Fibroblast of skin of left quadriceps (primary cell): Measurements from ENCODE around the gene HCRTR1.

Experiments used
- DNase-seq, 2 experiments: peaks; one replicate each; pipeline ENCODE4 v3.0.0-alpha.2; 2013; ENCODE audit warnings: low read depth in 2 of 2

Gene HCRTR1

GRCh38 chr1:31650161-31651088 lies 32.9 kb downstream of the HCRTR1 start:
- DNase-seq = no peak

GRCh38 chr1:31651089-31651420 lies 33.6 kb downstream of the HCRTR1 start:
- DNase-seq = no peak

DNA sequence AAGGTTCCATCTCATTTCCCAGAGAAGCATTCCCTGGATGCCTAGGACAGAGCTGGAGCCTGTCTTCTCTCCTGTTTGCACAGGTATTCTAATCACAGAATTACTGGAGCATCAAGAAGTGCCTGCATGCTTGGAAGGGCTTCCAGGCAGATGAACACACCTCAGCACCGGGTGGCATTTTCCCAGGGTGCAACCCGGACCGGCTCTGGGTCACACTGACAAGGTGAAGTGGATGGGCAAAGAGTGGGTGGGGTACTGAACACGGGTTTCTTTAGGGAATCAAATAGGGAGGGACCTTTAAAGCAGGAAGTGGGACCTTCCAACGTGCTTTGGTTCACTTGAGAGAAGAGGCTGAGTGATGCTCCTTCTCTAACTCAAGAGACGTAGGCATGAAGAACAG lies 34.3 kb downstream of the HCRTR1 start:
- no peak for DNase-seq

- DNase-seq = no peak
Measured at GRCh38 chr1:31652891-31653499, 35.5 kb downstream of the HCRTR1 start.

DNA sequence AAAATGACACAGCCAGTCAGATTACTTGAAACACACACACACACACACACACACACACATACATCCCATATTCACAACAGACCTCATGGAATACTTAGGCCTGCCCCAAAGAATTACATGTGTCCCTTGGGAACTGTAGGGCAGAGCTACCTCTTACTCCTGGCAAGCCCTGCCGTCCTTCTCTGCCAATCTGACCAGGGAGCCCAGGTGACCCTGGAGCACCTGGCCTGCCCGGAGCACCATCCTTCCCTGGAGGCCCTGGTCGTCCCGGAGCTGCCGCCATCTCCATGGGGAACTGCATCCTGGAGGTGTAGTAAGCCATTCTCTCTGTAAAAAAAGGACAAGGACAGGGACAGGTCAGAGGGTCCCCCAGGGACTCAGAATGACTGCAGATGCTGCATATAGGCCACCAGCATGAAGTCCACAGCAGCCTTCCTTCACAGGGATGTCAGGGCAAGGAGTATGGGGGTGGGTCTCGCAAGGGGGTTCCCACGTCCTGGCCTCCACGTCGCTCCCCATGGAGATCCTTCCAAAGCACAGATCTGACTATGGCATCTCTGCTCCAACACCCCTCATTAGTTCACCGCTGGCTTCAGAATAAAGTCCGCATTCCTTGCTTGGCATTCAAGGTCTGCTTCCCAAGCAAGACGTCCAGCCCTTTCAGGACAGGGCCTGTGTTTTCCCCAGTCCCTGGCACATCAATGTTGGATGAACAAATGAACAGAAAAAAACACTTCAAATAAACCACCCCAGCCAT lies 36.4 kb downstream of the HCRTR1 start:
- no peak for DNase-seq

- DNase-seq = no peak
Measured at GRCh38 chr1:31654474-31654776, 36.9 kb downstream of the HCRTR1 start.

- DNase-seq = no peak
Measured at GRCh38 chr1:31655104-31655503, 37.6 kb downstream of the HCRTR1 start.

DNA sequence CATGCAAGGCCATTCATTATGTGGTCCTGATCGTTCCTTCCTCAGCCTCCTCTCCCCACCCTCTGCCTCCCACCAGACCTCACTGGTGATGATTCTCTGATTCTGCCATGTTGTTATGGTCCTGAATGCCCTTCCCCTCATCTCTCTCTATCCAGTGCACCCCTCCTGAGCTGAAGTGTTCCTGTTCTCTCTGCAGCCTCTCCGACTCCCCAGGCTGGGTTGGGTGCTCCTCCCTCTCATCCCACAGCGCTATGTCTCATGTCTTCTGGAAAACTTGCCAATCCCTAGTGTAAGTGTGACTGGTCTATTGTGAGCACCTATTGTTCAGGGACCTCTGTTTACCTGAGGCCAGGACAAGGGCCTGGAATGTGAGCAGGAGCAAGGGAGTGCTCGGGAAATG lies 38.3 kb downstream of the HCRTR1 start:
- no peak for DNase-seq

DNA sequence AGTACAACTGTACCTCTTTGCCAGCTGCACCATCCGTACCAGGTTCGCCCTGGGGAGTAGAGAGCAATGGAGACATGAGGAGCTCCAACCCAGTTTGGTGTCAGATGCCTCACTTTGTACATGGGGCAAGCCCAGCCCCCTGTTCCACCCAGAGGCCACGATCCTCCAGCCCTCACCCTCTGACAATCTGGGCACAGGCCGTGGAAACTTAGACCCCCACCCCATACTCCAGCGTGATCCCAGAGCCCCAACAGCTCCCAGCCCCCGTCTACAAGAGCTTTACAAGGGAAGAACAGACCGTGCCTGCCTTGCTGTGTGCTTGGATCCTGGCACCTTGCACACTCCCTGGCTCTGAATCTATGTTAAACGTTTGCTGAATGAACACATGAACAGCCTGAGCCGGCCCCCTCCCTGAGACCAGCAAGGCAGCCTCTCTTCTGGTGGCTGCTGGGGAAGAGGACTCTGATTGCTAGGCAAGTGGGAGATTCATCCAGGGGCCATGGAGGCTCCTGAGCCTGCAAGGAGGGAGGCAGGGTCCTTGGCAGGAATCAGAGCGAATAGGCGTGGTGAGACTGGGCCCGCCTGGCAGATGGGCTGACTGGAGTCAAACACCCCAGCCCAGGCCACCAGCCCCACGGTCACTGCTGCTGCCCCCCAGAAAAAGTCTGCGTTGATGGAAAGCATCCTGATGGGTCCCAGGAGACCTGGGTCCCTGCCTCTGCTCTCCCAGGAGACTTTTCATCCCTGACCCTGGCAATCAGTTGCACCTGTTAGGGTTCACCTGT lies 39.7 kb downstream of the HCRTR1 start:
- DNase-seq = no peak

- no peak for DNase-seq
Measured at GRCh38 chr1:31657972-31658510, 40.6 kb downstream of the HCRTR1 start.

- no peak for DNase-seq
Measured at GRCh38 chr1:31658721-31659120, 41.2 kb downstream of the HCRTR1 start.

DNA sequence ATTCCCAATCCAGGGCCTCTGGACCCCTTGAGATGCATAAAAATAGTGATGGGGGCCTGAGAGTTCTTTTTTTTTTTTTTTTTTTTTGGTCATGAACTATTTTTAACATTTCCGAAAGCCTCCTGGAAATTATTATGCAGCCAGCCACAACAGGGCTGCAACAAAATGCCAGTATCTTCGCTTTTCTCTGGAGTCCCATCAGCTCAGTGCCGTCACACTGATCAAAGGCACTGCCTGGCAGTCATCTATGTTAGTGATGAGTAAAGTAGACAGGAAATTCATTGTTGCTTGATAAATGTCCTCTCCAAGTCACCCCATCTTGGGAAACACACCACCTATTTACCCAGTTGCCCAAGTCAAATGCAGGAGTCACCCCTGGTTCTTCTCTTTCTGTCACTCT lies 42.4 kb downstream of the HCRTR1 start:
- DNase-seq = no peak

DNA sequence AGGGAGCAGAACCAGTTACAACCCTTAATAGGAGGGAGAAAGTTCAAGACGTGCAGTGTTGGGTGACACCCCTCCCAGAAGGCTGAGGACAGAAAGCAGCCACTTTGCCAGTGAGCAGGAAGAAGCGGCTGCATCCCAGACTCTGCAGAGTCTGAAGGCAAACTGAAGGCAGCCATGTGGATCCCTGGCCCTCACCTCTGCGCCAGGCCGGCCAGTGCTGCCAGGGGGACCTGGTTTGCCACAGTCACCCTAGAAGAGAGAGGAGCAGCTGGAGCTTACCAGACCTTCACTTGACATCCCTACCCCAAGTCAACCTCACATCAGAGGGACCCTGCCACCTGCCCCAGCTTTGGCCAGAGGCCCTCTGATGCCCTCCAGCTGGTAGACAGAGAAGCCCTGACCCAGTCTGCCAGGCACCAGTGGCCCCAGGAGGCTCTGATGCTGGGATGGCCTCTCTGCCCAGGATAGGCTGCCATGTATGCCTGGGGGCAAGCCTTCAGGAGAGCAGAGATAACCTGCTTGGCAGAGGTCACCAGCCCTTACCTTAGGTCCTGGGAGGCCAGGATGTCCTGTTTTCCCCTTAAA lies 43.5 kb downstream of the HCRTR1 start:
- no peak for DNase-seq

- no peak for DNase-seq
Measured at GRCh38 chr1:31661856-31662255, 44.4 kb downstream of the HCRTR1 start.

DNA sequence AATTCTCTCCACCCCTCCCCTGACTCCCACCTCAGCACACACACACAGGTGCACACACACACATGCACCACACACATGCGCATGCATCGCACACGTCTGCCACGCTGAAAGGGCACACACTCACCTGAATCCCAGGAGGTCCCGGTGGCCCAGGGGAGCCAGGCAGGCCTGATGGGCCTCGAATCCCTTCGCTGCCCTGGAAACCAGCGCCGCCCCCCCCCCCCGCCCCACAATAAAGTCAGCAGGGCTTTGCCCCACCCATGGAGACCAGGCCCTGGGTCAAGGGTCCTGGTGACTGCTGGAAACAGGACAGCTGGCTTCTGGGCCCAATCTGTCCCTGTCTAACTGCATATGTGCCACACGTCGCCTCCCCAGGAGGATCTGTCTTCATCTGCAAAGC lies 45.0 kb downstream of the HCRTR1 start:
- no peak for DNase-seq

GRCh38 chr1:31663622-31664452 lies 46.3 kb downstream of the HCRTR1 start:
- no peak for DNase-seq

- no peak for DNase-seq
Measured at GRCh38 chr1:31664528-31664927, 47.0 kb downstream of the HCRTR1 start.

GRCh38 chr1:31665234-31665878 lies 47.9 kb downstream of the HCRTR1 start:
- DNase-seq = no peak

GRCh38 chr1:31666263-31666963 lies 48.9 kb downstream of the HCRTR1 start:
- DNase-seq = no peak
